Smooth muscle cell (in vitro differentiated cells): ENCODE results near the gene UGT1A5. TPM values are rescaled to one million over a fixed set of nuclear protein-coding genes. Genes with fewer than 3 reads are reported as not detected.
"Not testable (repeated sequence)": the region's sequence is repeated elsewhere in the genome, so short reads cannot be mapped to it uniquely, and the experiment has no call there.

ENCODE experiments used
- DNase-seq: peaks from one replicate; lab custom pipeline; 2025; ENCODE audit not compliant: unreplicated experiment; lab: John Stamatoyannopoulos, UW
- H2AFZ ChIP-seq: fragments of 200-600 bp; sonication (generic); 2 replicates; pipeline ENCODE4 v1.6.0; 2016; ENCODE audit warnings: antibody characterized with exemption, low read depth, mild to moderate bottlenecking
- H3F3A ChIP-seq: fragments of 200-600 bp; sonication (generic); 2 replicates; pipeline ENCODE4 v1.6.0; 2017; ENCODE audit warnings: antibody characterized with exemption, low read depth
- H3K27ac ChIP-seq: fragments of 200-600 bp; sonication (generic); 2 replicates; pipeline ENCODE4 v1.5.1; 2016; ENCODE audit warnings: low read depth, mild to moderate bottlenecking
- H3K27me3 ChIP-seq: fragments of 200-600 bp; sonication (generic); 2 replicates; pipeline ENCODE4 v1.6.1; 2016; ENCODE audit warnings: low read depth, mild to moderate bottlenecking
- H3K36me3 ChIP-seq: fragments of 200-600 bp; sonication (generic); 2 replicates; pipeline ENCODE4 v1.5.1; 2016; ENCODE audit warnings: low read depth
- H3K4me1 ChIP-seq: fragments of 200-600 bp; sonication (generic); 2 replicates; pipeline ENCODE4 v1.5.1; 2016; ENCODE audit warnings: low read depth
- H3K4me2 ChIP-seq: fragments of 200-600 bp; sonication (generic); 2 replicates; pipeline ENCODE4 v1.6.0; 2016; ENCODE audit warnings: mild to moderate bottlenecking
- H3K4me3 ChIP-seq: fragments of 200-600 bp; sonication (generic); 2 replicates; pipeline ENCODE4 v1.5.1; 2016; ENCODE audit warnings: mild to moderate bottlenecking
- H3K79me2 ChIP-seq: fragments of 200-600 bp; sonication (generic); 2 replicates; pipeline ENCODE4 v1.6.0; 2016; ENCODE audit warnings: low read depth, mild to moderate bottlenecking
- H3K9ac ChIP-seq: fragments of 200-600 bp; sonication (generic); 2 replicates; pipeline ENCODE4 v1.6.0; 2016; ENCODE audit warnings: low read depth
- H3K9me3 ChIP-seq: fragments of 200-600 bp; sonication (generic); replicated peaks from 2 replicates; pipeline ENCODE4 v1.5.1; 2016; ENCODE audit warnings: low read depth
- H4K20me1 ChIP-seq: fragments of 200-600 bp; sonication (generic); 2 replicates; pipeline ENCODE4 v1.6.0; 2016; ENCODE audit warnings: low read depth
- CTCF ChIP-seq: fragments of 200-600 bp; sonication (generic); IDR thresholded peaks from 2 replicates; pipeline ENCODE4 v1.5.1; 2017; ENCODE audit warnings: borderline replicate concordance, mild to moderate bottlenecking, antibody characterized with exemption; ENCODE audit not compliant: insufficient read depth, poor library complexity, severe bottlenecking
- WGBS: methylation state at CpG from one replicate; pipeline ENCODE4 v1.1.7; 2016; ENCODE audit warnings: low lambda C conversion rate; 5-methylcytosine and 5-hydroxymethylcytosine counted together
- polyA plus RNA-seq: library from polyadenylated mRNA; unstranded; fragments of >200 nt; fragmentation: Nextera tagmentation; extraction: Ambion mirVana; gene quantifications from 2 replicates; pipeline ENCODE4 v1.2.1, GENCODE V29; 2016
- total RNA-seq: library from RNA; depleted of rRNA; stranded (reverse); fragments of >200 nt; gene quantifications from 2 replicates; pipeline ENCODE4 v1.2.3, GENCODE V29; 2014

Gene UGT1A5
- total and polyA plus RNA-seq, 2 experiments from 2014 or later: not detected

DNA sequence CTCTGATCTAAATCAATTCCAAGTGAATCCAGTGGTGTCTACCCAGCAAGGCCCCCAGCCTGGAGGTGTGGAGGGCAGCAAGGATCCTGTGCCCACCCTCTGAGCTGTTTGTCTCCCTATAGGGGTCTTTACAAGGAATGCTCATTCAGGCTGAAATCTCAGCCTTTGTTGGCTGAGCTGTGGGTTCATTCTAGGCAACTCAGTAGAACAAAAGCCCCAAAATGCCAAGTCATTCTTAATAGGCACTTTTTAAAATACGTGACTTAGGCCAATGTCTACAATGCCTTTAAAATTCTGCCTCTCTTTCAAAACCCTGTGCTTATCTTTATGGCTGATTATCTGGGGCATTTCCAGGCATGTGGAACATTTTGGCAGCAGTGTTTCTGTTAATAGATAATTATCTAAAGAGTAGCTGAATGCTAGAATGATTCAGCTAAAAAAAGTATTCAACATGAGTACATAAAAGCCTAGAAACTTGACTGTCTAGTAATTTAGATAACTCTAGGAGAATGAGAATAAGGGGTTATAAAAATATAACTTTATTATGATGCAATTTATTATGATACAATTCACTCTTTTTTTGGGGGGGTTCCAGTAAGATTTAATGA is 12.6 kb upstream of the UGT1A5 start:
- no peaks in the 10 kb centered on the region for H3K9me3 ChIP-seq
- H3K4me3 ChIP-seq: no peak overlapping the region
- peak overlapping the region; percentile 65 for H3K4me2 ChIP-seq
- 0% methylated on average over 1 of the region's 1 CpG for WGBS
- H3F3A ChIP-seq: peaks cover 12% of the 10 kb centered on the region
- no peaks in the 10 kb centered on the region for H3K36me3 ChIP-seq
- DNase-seq: no peak
- peak overlapping the region; percentile 56 for H2AFZ ChIP-seq
- no peaks in the 10 kb centered on the region for H4K20me1 ChIP-seq
- H3K9ac ChIP-seq: peak overlapping the region; percentile 31
- no peak for TF ChIP-seq CTCF
- H3K4me1 ChIP-seq: peaks cover 14% of the 10 kb centered on the region
- no peaks in the 10 kb centered on the region for H3K27me3 ChIP-seq
- H3K27ac ChIP-seq: peak overlapping the region; percentile 77
- no peaks in the 10 kb centered on the region for H3K79me2 ChIP-seq

DNA sequence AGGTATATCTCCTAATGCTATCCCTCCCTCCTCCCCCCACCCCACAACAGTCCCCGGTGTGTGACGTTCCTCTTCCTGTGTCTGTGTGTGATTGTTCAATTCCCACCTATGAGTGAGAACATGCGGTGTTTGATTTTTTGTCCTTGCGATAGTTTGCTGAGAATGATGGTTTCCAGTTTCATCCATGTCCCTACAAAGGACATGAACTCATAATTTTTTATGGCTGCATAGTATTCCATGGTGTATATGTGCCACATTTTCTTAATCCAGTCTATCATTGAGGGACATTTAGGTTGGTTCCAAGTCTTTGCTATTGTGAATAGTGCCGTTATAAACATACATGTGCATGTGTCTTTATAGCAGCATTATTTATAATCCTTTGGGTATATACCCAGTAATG is 11.9 kb upstream of the UGT1A5 start:
- H3K9me3 ChIP-seq, H3K79me2 ChIP-seq, H2AFZ ChIP-seq, H4K20me1 ChIP-seq, H3K4me2 ChIP-seq, H3K36me3 ChIP-seq, H3K27me3 ChIP-seq, DNase-seq, H3K9ac ChIP-seq, H3K4me3 ChIP-seq, H3K27ac ChIP-seq: not testable (repeated sequence)
- H3F3A ChIP-seq: peaks cover 12% of the 10 kb centered on the region
- H3K4me1 ChIP-seq: peaks cover 14% of the 10 kb centered on the region
- 93% methylated on average over 5 of the region's 5 CpGs for WGBS

DNA sequence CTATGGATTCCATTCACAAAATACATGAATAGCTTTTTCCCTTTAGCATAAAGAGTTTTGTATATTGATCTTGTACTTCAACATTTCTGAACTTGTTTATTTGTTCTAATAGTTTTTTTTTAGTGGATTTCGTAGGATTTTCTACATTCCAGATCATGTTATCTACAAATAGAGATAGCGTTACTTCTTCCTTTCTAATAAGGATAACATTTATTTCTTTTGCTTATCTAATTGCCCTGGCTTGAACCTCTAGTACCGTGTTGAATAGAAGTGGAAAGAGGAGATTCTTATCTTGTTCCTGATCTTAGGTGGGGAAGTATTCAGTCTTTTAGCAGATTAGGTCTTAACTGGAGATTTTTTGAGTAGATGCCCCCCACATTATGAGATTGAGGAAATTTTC is 10.5 kb upstream of the UGT1A5 start:
- H3K27me3 ChIP-seq: no peaks in the 10 kb centered on the region
- TF ChIP-seq CTCF: no peak
- DNase-seq: no peak
- H3K9ac ChIP-seq: no peak overlapping the region
- H3K27ac ChIP-seq: no peak overlapping the region
- no peaks in the 10 kb centered on the region for H3K36me3 ChIP-seq
- 61% methylated on average over 3 of the region's 3 CpGs for WGBS
- H4K20me1 ChIP-seq: no peaks in the 10 kb centered on the region
- H2AFZ ChIP-seq: no peak overlapping the region
- H3K4me1 ChIP-seq: peaks cover 14% of the 10 kb centered on the region
- H3K79me2 ChIP-seq: no peaks in the 10 kb centered on the region
- peaks cover 12% of the 10 kb centered on the region for H3F3A ChIP-seq
- no peak overlapping the region for H3K4me2 ChIP-seq
- no peaks in the 10 kb centered on the region for H3K9me3 ChIP-seq
- no peak overlapping the region for H3K4me3 ChIP-seq

DNA sequence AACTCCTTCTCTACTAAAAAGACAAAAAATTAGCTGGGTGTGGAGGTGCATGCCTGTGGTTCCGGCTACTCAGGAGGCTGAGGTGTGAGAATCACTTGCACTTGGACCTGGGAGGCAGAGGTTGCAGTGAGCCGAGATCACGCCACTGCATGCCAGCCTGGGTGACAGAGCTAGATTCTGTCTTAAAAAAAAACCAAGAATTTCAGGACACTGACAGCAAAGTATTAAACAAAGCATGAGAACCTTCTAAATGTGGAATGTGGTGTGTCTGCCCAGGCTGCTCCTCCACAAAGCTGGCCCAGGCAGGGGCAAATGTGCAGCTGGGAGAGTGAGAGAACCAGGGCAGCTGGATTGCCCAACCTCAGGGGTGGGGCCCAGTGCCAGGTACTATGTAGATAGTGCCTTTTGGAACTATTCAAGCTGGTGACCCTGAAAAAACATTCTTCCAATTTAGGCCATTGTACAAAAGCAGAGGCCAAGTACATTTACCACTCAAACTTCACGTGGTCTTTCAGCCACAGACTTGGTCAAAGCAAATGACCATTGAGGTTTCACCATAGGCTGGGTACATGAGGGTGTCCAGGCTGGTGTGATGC is 6.7 kb upstream of the UGT1A5 start:
- Histone ChIP-seq H3K79me2 (no peaks in the 10 kb centered on the region), H3F3A (no peaks in the 10 kb centered on the region), H3K27me3 (no peaks in the 10 kb centered on the region), H3K4me3 (no peak overlapping the region), H3K36me3 (no peaks in the 10 kb centered on the region), H3K4me2 (no peak overlapping the region), H2AFZ (no peak overlapping the region), H3K9ac (no peak overlapping the region), H3K9me3 (no peaks in the 10 kb centered on the region), H4K20me1 (no peaks in the 10 kb centered on the region), H3K4me1 (no peaks in the 10 kb centered on the region), H3K27ac (peak overlapping the region; percentile 13)
- no peak for TF ChIP-seq CTCF
- 68% methylated on average over 4 of the region's 4 CpGs for WGBS
- DNase-seq: no peak
